ENCODE measurements around the gene SACM1L.

GRCh38 chr3:45736707-45737106 is 47.5 kb downstream of the SACM1L start:
- TF ChIP-seq FOXP2 (optimal IDR thresholded peaks at IDR 0.05; ENCODE audit: borderline replicate concordance, extremely low read depth, extremely low read length, insufficient read depth) = no peak
- TF ChIP-seq TAF1 (IDR thresholded peaks at IDR 0.05; ENCODE audit: borderline replicate concordance, insufficient read depth, low read length) = no peak
- TF ChIP-seq, protein P1, sequence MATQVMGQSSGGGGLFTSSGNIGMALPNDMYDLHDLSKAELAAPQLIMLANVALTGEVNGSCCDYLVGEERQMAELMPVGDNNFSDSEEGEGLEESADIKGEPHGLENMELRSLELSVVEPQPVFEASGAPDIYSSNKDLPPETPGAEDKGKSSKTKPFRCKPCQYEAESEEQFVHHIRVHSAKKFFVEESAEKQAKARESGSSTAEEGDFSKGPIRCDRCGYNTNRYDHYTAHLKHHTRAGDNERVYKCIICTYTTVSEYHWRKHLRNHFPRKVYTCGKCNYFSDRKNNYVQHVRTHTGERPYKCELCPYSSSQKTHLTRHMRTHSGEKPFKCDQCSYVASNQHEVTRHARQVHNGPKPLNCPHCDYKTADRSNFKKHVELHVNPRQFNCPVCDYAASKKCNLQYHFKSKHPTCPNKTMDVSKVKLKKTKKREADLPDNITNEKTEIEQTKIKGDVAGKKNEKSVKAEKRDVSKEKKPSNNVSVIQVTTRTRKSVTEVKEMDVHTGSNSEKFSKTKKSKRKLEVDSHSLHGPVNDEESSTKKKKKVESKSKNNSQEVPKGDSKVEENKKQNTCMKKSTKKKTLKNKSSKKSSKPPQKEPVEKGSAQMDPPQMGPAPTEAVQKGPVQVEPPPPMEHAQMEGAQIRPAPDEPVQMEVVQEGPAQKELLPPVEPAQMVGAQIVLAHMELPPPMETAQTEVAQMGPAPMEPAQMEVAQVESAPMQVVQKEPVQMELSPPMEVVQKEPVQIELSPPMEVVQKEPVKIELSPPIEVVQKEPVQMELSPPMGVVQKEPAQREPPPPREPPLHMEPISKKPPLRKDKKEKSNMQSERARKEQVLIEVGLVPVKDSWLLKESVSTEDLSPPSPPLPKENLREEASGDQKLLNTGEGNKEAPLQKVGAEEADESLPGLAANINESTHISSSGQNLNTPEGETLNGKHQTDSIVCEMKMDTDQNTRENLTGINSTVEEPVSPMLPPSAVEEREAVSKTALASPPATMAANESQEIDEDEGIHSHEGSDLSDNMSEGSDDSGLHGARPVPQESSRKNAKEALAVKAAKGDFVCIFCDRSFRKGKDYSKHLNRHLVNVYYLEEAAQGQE (IDR thresholded peaks at IDR 0.05; ENCODE audit: insufficient read depth in 1 of 2, low read depth in 2 of 2, low read length in 2 of 2) = no peak
- no peak for TF ChIP-seq POLR2AphosphoS5 (IDR thresholded peaks at IDR 0.05; ENCODE audit: low read depth, low read length)
- no peak for TF ChIP-seq SIN3A (IDR thresholded peaks at IDR 0.05; ENCODE audit: borderline replicate concordance, insufficient read depth, low read length)

Measured in PFSK-1 (cell line).